ENCODE measurements around the gene E2F2.

E2F2 gene

GRCh38 chr1:23563003-23563402 lies 32.0 kb upstream of the E2F2 start:
- Histone ChIP-seq H3K9me3 (ENCODE audit: control insufficient read depth, low read length) (no peaks in the 10 kb centered on the region), H3K4me2 (ENCODE audit: low read length) (no peak overlapping the region), H3K27me3 (ENCODE audit: control insufficient read depth, insufficient read depth, low read length) (no peaks in the 10 kb centered on the region), H3K4me3 (ENCODE audit: low read depth, low read length) (no peak overlapping the region), H3K79me2 (no peaks in the 10 kb centered on the region), H2AFZ (no peak overlapping the region), H3K4me1 (peaks cover 3% of the 10 kb centered on the region), H3K36me3 (ENCODE audit: control insufficient read depth, insufficient read depth, low read length) (no peaks in the 10 kb centered on the region), H3K9ac (no peak overlapping the region), H3K27ac (peak overlapping the region; percentile 70)
- TF ChIP-seq CTCF (IDR thresholded peaks at IDR 0.05), result no peak

- no peak overlapping the region for H3K9ac ChIP-seq
- H3K9me3 ChIP-seq (ENCODE audit: control insufficient read depth, low read length), result no peaks in the 10 kb centered on the region
- H3K4me1 ChIP-seq, result peaks cover 3% of the 10 kb centered on the region
- H3K4me3 ChIP-seq (ENCODE audit: low read depth, low read length), result peak overlapping the region; percentile 2
- H2AFZ ChIP-seq, result no peak overlapping the region
- H3K27me3 ChIP-seq (ENCODE audit: control insufficient read depth, insufficient read depth, low read length), result no peaks in the 10 kb centered on the region
- no peak for TF ChIP-seq CTCF (IDR thresholded peaks at IDR 0.05)
- H3K79me2 ChIP-seq, result no peaks in the 10 kb centered on the region
- peak overlapping the region; percentile 70 for H3K27ac ChIP-seq
- H3K36me3 ChIP-seq (ENCODE audit: control insufficient read depth, insufficient read depth, low read length), result no peaks in the 10 kb centered on the region
- H3K4me2 ChIP-seq (ENCODE audit: low read length), result peak overlapping the region; percentile 24
Observed at GRCh38 chr1:23562137-23562876, 31.3 kb upstream of the E2F2 start.

- Histone ChIP-seq H3K9ac (no peak overlapping the region), H3K79me2 (no peaks in the 10 kb centered on the region), H3K4me1 (peaks cover 3% of the 10 kb centered on the region), H3K9me3 (ENCODE audit: control insufficient read depth, low read length) (no peaks in the 10 kb centered on the region), H3K27me3 (ENCODE audit: control insufficient read depth, insufficient read depth, low read length) (no peaks in the 10 kb centered on the region), H3K4me2 (ENCODE audit: low read length) (peak overlapping the region; percentile 33), H3K4me3 (ENCODE audit: low read depth, low read length) (no peak overlapping the region), H3K27ac (peak overlapping the region; percentile 49), H2AFZ (no peak overlapping the region), H3K36me3 (ENCODE audit: control insufficient read depth, insufficient read depth, low read length) (no peaks in the 10 kb centered on the region)
- TF ChIP-seq CTCF (IDR thresholded peaks at IDR 0.05), result no peak
Observed at GRCh38 chr1:23561813-23562100, 30.7 kb upstream of the E2F2 start.

GRCh38 chr1:23561076-23561812 lies 30.2 kb upstream of the E2F2 start:
- H3K36me3 ChIP-seq (ENCODE audit: control insufficient read depth, insufficient read depth, low read length), result no peaks in the 10 kb centered on the region
- peak overlapping the region; percentile 33 for H3K4me2 ChIP-seq (ENCODE audit: low read length)
- peak overlapping the region; percentile 84 for H3K27ac ChIP-seq
- no peaks in the 10 kb centered on the region for H3K79me2 ChIP-seq
- no peak overlapping the region for H3K9ac ChIP-seq
- no peak overlapping the region for H3K4me3 ChIP-seq (ENCODE audit: low read depth, low read length)
- no peak overlapping the region for H2AFZ ChIP-seq
- no peaks in the 10 kb centered on the region for H3K9me3 ChIP-seq (ENCODE audit: control insufficient read depth, low read length)
- TF ChIP-seq CTCF (IDR thresholded peaks at IDR 0.05), result no peak
- no peaks in the 10 kb centered on the region for H3K27me3 ChIP-seq (ENCODE audit: control insufficient read depth, insufficient read depth, low read length)
- H3K4me1 ChIP-seq, result peaks cover 3% of the 10 kb centered on the region
